T47D (cell line): Measurements from ENCODE around the gene FABP7.

Experiments
- DNase-seq, 2 experiments: peaks; one replicate each; pipeline versions ENCODE4 v3.0.0 to v3.0.0-alpha.2; 2011 to 2012; ENCODE audit warnings: low read depth in 1 of 2, low spot score in 1 of 2
- JUND ChIP-seq: IDR thresholded peaks from 2 replicates; pipeline ENCODE4 v1.6.1; 2012; ENCODE audit warnings: low read depth
- in situ Hi-C: cut with HindIII; loops from 2 replicates; pipeline ENCODE4 v1.10.0; 2016; ENCODE audit warnings: low sequenced_read_pairs, low pct_unique_long_range_greater_than_20kb

Gene FABP7

DNA sequence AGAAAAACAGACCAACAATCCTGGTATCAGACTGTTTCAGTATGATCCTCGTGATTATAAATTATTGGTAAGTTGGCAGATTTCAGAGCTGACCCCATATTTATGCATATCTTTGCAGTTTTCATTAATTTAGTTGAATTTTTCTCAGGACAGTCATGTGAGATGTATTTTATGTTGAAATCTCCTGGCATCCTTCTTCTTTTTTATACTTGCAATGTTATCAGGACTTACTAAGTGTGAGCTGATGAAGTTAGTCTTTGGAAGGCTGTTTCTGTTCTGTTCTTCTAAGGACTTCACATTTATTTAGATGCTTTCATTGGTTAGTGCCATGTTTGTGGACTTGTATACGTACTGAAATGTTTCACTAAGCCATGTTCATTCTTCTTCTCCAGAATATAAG is 26.8 kb downstream of the FABP7 start:
- no peak for DNase-seq
- TF ChIP-seq JUND, result no peak

DNA sequence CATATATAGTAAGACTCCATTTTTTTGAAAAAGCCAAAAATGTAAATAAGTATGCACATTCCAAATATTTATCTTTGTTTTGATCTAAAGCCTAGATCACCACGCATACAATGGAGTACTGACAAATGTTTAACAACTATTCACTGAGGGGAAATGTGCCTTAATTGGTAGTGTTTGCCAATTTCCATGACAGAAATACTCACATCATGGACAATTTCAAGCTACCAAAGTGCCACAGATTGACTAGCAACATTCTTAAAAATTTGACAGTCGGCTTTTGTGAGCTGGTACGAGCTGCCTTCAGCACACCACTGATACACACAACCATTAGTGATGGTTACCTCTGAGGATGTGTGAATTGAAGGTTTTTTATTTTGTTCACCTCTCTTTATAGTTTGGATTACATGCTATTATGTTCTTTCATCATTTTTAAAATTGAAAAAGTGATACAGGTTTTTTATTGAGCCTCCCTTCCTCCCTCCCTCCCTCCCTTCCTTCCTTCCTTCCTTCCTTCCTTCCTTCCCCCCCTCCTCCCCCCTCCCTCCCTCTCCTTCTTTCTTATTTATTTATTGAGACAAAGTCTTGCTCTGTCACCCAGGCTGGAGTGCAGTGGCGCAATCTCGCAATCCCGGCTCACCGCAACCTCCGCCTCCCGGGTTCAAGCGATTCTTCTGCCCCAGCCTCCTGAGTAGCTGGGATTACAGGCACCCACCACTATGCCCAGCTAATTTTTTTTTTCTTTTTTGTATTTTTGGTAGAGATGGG is 28.8 kb downstream of the FABP7 start:
- no peak for DNase-seq
- TF ChIP-seq JUND, result no peak
- in situ Hi-C loops, result no loop called here

More for the DNA sequence above, 26.8 kb downstream of the FABP7 start:
- in situ Hi-C loops, result no loop called here

DNA sequence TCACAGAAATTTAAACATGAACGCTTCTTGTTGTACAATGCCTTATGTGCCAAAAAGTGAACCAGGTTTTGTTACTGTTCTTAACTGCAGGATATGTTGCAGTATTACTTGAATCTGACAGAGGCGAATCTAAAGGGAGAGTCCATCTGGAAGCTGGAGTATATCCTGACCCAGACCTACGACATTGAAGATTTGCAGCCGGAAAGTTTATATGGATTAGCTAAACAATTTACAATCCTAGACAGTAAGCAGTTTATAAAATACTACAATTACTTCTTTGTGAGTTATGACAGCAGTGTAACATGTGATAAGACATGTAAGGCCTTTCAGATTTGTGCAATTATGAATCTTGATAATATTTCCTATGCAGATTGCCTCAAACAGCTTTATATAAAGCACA is 29.5 kb downstream of the FABP7 start:
- TF ChIP-seq JUND, result no peak
- DNase-seq, result no peak
- in situ Hi-C loops, result no loop called here

DNA sequence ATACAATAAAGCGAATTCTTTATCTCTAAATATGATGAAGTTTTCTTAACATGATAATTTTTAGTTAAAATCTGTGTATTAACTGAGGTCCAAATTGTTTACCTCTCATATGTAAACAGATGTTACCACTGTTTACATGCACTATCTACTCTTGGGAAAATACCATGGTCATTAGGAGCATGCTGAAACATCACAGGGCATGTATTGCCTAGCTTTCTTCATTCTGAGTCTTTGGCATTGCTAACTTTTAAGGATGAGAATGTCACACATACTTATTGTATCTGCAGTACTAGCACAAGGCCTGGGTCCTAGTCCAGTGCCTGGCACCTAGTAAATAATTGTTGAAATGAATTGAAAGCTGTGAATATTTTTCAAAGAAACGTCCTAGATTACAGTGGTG is 30.2 kb downstream of the FABP7 start:
- TF ChIP-seq JUND, result no peak
- in situ Hi-C loops, result no loop called here
- DNase-seq, result no peak

DNA sequence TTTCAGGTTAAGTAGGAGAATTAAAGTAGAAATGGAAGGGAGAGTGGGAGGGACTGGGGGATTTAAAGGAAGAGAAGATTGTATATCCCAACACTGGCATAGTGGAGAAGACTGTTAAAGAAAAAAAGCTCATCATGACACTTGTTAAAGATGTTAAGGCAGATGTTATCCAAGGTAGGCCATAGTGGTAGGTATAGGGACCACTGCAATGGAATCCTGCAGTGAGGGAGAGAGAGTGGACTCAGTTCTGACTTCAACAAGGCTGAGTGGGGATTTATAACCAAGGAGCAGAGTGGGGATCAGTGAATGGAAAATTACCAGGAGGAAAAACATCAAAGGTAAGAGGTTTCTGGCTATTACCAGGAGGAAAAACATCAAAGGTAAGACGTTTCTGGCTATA is 30.7 kb downstream of the FABP7 start:
- no peak for DNase-seq
- TF ChIP-seq JUND, result no peak
- in situ Hi-C loops, result no loop called here

DNA sequence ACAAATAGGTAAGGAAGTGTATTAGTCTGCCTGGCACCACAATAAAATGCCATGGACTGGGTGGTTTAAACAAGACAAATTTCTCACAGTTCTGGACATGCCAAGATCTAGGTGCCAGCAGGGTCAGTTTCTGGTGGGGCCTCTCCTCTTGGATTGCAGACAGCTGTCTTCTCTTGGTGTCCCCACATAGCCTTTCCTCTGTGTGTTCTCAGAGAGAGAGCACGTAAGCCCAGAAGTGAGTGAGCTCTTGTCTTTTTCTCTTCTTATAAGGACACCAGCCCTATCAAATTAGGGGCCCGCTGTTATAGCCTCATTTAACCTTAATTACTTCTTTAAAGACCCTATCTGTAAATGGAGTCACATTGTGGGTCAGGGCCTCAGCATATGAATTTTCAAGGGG is 37.8 kb downstream of the FABP7 start:
- DNase-seq, result no peak
- in situ Hi-C loops, result no loop called here
- TF ChIP-seq JUND, result no peak

DNA sequence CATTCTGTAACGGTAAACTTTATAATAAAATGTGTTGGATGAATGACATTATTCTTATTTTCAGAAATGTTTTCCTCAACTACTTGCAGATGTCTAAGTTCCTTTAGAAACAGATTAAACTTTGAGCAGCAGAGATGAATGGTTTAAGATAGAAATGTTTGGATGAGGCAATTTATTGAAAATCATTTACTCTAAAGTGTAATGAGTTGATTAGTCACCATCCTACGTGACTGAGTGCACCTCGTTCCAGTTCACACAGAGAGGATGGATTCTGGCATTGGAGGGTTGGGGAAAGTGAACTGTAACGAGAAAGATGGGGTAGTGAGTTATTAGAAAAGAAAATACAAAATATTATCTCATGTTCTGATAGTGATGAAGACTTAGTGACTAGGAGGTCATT is 38.2 kb downstream of the FABP7 start:
- no peak for DNase-seq
- in situ Hi-C loops, result no loop called here
- no peak for TF ChIP-seq JUND

DNA sequence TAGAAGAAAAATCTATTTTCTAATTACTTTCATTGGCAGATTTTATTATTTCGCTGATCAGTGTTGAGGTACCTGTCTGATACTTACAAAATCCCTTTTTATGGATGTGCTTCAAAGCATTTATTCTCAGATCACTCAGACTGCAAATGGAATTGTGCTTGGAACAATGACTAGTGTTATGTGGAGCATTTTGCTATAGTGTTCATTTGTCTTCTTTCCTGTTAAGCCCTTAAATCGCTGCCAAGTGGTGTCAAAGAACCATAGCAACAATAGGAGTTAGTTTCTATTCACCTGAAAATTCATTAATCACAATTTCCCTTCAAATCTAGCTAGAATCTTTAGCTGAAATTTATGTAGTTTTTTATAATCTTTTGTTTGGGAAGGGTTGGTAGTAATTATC is 39.4 kb downstream of the FABP7 start:
- DNase-seq, result no peak
- no peak for TF ChIP-seq JUND
- in situ Hi-C loops, result no loop called here

DNA sequence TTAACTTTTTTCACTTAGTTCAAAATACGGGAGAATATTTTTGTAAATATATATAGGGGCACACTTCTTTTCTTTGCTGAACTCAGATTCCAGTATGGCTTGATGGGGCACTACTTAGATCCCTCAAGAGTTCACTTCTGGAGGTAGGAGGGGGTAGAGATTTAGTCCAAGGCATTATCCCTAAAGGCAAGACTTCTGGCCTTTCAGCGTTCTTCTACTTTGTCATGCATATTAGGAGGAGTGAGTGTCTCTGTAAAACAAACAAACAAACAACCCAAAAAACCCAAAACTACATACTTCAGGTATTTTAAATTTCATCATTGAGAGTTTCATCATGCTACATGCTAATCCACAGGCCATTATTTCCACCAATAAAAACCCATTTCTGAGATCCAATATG is 41.6 kb downstream of the FABP7 start:
- DNase-seq, result no peak
- in situ Hi-C loops, result no loop called here
- TF ChIP-seq JUND, result no peak

DNA sequence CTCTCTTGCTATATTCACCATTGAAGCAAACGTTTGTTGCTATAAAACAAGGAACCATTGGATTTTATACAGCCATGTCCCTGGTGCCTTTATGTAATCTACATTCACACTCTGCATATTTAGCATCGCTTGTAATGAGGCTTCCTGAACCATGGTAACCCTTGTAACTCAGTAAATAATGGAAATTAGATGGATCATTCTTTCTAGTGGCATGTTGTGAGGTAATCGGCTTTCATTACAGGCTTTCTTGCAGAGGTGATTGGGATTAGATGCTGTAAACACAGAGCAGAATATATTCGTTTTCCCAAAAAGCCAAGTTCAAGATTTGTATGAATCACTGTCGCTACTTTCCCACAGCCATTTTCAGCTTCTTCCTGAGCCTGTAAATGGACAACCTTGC is 45.6 kb downstream of the FABP7 start:
- in situ Hi-C loops, result no loop called here
- no peak for TF ChIP-seq JUND
- no peak for DNase-seq

DNA sequence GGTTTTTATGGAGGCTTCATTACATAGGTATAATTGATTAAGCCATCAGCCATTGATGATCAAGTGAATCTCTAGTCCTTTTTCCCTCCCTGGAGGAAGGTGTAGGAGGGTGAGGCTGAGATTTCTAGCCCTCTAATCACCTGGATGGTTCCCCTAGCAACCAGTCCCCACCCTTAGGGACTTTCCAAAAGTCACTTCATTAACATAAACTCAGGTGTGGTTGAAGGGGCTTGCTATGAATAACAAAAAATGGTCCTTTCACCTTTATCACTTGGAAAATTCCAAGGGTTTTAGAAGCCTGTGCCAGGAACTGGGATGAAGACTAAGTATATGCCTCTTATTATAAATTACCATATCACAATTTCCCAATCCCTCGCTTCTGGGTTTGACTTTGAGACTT is 49.9 kb downstream of the FABP7 start:
- in situ Hi-C loops, result no loop called here
- TF ChIP-seq JUND, result no peak
- no peak for DNase-seq

DNA sequence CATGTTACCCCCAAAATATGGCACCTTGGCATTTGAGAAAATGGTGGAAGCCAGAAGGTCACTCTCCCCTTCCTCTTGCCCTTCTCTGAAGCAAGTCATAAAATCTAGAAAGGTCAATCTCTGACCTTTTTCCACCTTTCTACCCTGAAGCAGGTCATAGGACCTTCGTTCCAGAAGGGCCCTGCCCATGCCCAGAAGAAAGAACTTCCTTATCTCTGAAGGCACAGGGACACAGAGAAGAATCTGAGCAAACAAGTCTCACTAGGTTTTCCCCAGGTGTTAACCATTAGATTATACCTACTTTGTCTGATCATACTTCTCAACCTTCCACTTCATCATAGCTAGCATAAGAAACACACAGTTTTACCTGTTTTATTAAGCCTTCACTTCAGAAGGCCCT is 52.0 kb downstream of the FABP7 start:
- in situ Hi-C loops, result no loop called here
- DNase-seq, result no peak
- no peak for TF ChIP-seq JUND

DNA sequence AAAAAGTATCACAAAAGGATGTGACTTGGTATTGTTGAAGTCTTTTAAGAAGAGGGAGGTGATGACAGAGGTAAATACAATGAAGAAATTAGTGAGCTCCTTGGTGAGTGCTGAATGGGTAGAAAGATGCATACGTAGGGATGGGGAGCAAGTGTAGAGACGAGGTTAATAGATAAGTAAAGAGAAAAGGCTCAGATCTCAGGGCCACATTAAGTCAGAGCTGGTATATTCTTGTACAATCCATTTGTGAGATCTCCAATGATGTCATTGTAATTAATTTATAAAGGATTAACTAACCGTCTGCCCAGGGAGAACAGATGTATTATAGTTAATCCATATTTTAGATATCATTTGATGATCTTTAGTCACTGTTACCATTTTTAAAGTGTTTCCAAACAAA is 52.9 kb downstream of the FABP7 start:
- in situ Hi-C loops, result no loop called here
- TF ChIP-seq JUND, result no peak
- DNase-seq, result no peak

DNA sequence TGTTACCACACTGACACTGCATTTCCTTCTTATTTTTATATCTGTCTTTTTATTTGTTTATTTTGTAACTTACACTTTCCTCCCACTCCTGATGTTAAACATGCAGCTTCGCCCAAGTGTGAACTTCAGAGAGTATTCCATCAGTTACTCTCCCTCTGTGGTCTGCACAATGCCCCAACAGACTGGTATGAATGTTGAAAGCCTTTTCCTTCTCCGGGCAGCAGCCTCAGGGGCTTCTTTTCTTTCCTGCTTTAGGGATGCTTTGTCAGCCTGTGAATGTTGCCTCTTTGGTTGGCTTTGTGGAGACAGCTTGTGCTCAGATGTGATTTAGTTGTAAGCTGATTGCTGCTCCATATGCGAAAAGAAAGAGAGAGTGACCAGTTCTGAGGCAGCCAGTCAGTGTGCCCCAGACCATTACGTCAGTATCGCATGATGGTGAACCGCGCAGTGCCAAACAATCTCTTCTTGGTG is 53.5 kb downstream of the FABP7 start:
- in situ Hi-C loops, result no loop called here
- no peak for DNase-seq
- TF ChIP-seq JUND, result no peak
